AG20443 (cell line): Measurements from ENCODE around the gene SFPQ.
"Not testable (repeated sequence)": the region's sequence is repeated elsewhere in the genome, so short reads cannot be mapped to it uniquely, and the experiment has no call there.

ENCODE experiments used
- DNase-seq: peaks from one replicate; pipeline ENCODE4 v3.0.0; 2012; ENCODE audit warnings: low spot score, mixed read lengths

SFPQ gene, protein sequence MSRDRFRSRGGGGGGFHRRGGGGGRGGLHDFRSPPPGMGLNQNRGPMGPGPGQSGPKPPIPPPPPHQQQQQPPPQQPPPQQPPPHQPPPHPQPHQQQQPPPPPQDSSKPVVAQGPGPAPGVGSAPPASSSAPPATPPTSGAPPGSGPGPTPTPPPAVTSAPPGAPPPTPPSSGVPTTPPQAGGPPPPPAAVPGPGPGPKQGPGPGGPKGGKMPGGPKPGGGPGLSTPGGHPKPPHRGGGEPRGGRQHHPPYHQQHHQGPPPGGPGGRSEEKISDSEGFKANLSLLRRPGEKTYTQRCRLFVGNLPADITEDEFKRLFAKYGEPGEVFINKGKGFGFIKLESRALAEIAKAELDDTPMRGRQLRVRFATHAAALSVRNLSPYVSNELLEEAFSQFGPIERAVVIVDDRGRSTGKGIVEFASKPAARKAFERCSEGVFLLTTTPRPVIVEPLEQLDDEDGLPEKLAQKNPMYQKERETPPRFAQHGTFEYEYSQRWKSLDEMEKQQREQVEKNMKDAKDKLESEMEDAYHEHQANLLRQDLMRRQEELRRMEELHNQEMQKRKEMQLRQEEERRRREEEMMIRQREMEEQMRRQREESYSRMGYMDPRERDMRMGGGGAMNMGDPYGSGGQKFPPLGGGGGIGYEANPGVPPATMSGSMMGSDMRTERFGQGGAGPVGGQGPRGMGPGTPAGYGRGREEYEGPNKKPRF

GRCh38 chr1:35192853-35193664, at the start of gene SFPQ:
Gene SFPQ (minus strand): TSS chr1:35193145. CDS start chr1:35193049, 96 bp downstream.
- DNase-seq, result peak; percentile 99

- not testable (repeated sequence) for DNase-seq
These were observed 43.8 kb upstream of the SFPQ start for GRCh38 chr1:35236772-35237171.

DNA sequence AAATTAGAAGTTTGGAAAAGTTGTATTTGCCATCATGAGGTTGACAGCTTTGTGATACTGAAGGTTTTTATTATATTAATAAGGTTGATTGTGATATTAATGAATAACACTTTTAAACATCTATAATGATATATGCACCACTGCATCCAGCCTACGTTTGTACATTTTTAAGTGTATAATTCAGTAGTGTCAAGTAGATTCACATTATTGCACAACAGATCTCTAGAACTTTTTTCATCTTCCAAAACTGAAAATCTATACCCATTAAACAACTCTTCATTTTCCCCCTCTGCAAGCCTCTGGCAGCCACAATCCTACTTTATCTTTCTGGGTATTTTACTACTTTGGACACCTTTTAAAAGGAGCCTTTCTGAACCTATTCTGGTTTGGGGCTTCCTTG, 38.3 kb upstream of the SFPQ start:
- DNase-seq, result no peak

DNA sequence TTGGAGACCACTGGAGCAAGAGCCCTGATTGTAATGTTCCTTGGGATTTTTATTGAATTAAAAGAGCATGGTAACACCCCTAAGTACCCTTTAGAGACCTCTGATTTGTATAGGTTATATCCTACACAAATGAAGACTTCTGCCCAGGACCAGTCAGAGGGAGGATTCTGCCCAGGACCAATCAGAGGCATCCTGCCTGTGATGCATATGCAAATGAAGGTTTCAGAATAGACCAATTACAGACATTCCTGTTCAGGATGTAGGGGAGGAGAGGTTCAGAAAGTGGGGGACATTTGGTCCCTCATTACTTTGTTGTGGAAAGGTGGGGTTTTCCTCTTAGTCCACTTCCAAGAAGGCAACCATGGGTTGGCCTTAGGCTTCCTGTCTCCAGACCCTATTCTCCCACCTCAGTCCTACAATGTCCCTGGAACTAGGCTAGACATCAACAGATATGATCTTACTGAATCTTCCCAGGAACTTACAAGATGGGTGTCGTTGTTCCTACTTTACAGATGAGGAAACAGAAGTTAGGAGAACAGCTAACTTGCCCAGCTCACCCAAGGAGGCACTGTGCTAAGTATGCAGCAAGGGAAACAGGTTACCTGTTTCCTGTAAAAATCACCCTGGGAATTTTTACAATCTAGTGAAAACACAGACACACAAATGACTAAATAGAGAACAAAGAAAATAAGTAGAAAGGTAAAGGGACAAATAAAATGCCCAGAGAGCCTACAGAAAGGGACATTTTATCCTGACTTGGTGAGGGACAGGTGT, 36.8 kb upstream of the SFPQ start:
- no peak for DNase-seq

- DNase-seq, result no peak
These were observed 33.6 kb upstream of the SFPQ start for GRCh38 chr1:35226546-35226945.

- DNase-seq, result peak; percentile 12
These were observed 30.2 kb upstream of the SFPQ start for GRCh38 chr1:35223084-35223630.

- peak; percentile 79 for DNase-seq
These were observed 29.6 kb upstream of the SFPQ start for GRCh38 chr1:35222322-35223083.

GRCh38 chr1:35220976-35221375, 28.0 kb upstream of the SFPQ start:
- DNase-seq, result no peak

DNA sequence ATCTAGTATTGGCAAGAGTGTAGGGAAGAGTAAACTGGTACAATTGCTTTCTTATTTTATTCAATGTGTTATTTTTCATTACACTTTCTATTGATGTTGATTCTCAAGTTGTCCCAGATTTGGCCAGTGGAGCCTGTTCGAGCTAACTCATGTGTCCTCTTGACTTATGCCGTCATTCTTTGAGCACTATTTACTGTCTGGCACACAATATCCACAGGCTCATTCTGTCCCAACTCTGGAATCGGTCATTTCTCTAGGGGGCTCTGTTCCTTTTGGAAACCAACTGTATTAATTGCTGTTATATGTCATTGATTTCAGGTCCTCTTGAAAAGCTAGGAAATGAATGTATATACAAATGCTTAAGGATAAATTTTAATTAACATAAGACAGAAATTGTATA, 22.4 kb upstream of the SFPQ start:
- peak; percentile 14 for DNase-seq

DNA sequence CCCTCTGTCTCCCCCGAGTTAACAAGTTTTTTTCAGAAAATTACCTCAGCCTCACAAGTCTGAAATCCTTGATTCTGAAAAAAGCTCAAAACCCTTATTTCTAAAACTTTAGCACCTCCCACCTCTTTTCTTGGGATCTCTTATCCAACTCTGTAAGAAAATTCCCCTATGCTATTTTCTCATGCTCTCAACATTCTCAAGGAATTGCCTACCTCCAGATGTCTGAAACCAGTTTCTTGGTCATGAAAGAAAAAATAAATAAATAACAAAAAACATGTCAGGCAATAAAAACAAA, 18.1 kb upstream of the SFPQ start:
- DNase-seq, result no peak

DNA sequence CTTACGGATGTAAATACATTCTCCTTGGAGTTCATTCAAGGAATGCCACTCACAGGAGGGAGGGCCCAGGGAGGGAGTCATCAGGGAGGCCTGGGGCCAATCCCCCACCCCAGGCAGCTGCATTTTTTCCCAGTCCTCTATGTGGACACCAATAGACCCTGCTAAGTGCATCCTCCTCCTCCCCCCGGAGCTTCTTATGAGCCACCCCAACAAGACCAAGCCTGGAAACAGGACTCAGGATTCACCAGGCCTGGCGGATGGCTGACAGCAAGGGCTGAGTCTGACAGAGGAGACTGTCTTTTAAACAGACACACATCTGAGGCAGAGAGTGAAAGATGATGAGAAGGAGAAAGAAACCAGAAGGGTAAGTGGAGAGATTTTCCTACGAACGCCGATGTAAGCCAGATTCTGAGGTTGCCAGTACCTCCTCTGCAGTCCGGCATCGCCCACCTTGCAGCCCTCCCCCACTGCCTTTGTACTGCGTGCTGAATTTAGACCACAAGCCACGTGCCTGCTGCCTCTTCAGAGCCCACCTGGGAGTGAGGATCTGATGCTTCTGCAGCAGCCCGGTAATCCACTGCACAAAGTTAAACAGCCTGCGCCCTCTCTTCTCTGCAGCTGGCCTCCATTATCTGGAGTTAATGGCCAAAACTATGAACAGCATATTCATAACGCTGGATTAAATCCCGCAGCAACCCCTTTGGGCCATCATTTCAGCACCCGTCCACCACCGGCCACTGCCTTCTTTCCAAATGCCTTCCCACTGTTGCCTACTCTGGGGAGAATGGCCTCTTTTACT, 17.6 kb upstream of the SFPQ start:
- DNase-seq, result peak; percentile 8

DNA sequence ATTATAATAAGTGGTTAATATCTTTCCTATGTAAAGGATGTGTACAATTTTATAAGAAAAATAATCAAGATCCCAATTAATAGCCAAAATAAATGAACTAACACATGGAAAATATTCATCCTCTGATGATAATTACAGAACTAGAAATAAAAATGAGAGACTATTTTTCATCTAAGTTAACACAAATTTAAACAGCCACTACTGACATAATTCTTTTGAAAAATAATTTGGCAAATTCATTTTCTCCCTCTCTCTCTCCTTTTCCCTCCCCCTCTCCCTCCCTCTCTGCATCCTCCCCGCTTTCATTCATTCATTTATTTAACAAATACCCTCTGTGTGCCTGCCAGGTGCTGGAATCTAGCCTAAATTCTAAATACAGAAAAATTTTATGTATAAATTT, 10.3 kb upstream of the SFPQ start:
- DNase-seq, result no peak

- peak; percentile 83 for DNase-seq
These were observed 9.2 kb upstream of the SFPQ start for GRCh38 chr1:35202048-35202719.

GRCh38 chr1:35201631-35202030, 8.7 kb upstream of the SFPQ start:
- no peak for DNase-seq

GRCh38 chr1:35192056-35192852, 691 bp downstream of the SFPQ start:
- DNase-seq, result peak; percentile 96

- DNase-seq, result no peak
These were observed 1.4 kb downstream of the SFPQ start for GRCh38 chr1:35191429-35192055.

DNA sequence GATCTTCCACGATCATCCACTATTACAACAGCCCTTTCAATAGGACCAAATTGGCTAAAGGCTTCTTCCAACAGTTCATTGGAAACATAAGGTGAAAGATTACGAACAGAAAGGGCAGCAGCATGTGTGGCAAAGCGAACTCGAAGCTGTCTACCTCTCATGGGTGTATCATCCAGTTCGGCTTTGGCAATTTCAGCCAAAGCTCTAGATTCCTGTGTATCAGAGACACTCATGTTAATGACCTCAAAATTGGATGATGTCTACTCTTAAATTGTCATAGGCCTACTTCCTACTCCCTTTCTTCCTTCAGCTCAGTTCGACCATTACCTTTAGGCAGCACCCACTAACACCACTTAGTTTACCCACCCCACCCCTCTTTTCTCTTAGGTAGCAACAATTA, 2.2 kb downstream of the SFPQ start:
- peak; percentile 14 for DNase-seq
